Daoy (cell line): ENCODE measurements around the gene BAZ1B. TPM values are rescaled to one million over a fixed set of nuclear protein-coding genes. Genes with fewer than 3 reads are reported as not detected.
"Not testable (repeated sequence)": the region's sequence is repeated elsewhere in the genome, so short reads cannot be mapped to it uniquely, and the experiment has no call there.

Source experiments
- DNase-seq: peaks from one replicate; pipeline ENCODE4 v3.0.0-alpha.2; 2015; ENCODE audit warnings: low read depth
- total RNA-seq: library from RNA; depleted of rRNA; stranded (reverse); fragments of >200 nt; shearing (Covaris generic); gene quantifications from 2 replicates; pipeline ENCODE4 v1.2.3, GENCODE V29; 2014

BAZ1B gene
- total RNA-seq, 1 experiment from 2014 or later = 133 TPM

DNA sequence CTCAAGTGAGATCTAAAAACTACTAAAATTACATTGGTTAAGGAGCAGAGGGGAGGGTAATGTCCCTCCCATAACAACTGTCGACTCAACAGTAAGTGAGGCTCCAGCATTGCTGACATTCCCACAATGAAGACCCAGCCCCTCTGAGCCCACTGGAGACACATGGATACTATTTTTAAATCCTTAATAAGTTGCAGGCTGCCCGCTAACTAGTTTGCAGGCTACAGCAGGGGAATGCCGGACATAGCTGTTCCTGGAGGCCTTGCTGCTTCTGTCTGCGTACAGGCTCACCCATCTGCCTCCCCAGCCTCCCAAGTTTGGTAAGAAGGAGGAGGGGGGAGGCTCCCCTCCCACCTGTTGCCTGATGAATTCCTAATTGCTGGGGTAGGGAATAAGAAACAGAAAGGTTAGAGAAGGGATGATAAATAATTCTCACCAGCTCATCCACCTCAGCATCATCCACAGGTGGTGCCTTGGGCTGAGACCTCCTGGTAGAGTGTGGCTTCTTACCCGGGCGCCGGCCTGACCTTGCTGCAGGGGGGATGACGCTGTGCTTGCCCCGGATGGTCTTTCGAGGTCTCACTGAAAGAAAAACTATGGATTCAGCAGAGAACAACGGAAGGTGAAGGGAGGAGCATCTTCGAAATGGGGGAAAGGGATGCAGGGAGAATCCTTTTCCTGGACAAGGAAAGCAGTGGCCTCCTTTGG lies 78.4 kb downstream of the BAZ1B start:
- DNase-seq = no peak

GRCh38 chr7:73442903-73443500 lies 79.1 kb downstream of the BAZ1B start:
- DNase-seq = peak; percentile 31

- DNase-seq = no peak
Observed at GRCh38 chr7:73442222-73442902, 79.7 kb downstream of the BAZ1B start.

DNA sequence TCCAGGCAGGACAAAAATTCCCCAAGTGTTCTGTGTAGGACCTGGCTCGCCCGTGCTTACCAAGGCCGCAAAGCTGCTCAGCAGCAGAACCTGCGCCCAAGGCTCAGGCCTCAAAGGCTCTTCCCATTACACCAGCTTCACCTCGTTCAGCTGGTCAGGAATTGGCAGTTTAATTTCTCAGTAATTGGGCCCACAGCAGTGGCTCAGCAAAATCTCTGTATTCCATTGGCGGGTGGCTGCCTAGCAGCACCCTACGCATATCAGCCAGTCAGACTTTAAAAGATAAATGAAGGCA lies 82.7 kb downstream of the BAZ1B start:
- DNase-seq = no peak

- DNase-seq = no peak
Observed at GRCh38 chr7:73438547-73439409, 83.3 kb downstream of the BAZ1B start.

GRCh38 chr7:73437621-73438416 lies 84.3 kb downstream of the BAZ1B start:
- peak; percentile 33 for DNase-seq

DNA sequence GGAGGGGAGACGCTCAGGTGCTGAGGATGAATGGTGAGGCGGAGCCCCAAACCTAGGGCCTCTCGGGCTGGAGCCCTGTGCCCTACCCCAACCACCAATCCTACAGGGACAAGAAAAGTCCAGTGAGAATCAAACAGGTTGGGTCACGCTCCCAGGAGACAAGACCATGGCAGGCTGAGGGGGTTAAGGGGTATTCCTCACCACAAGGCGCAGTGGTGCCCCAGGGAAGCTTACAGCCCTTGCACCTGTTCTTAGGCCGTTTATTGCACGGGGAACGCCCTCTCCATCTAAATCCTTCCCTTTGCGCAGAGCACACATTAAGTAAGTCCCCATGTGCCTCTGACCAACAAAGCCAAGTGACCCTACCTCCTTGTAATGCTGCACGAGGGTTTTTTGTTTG lies 85.0 kb downstream of the BAZ1B start:
- DNase-seq = no peak

GRCh38 chr7:73436031-73436929 lies 85.8 kb downstream of the BAZ1B start:
- DNase-seq = peak; percentile 64

DNA sequence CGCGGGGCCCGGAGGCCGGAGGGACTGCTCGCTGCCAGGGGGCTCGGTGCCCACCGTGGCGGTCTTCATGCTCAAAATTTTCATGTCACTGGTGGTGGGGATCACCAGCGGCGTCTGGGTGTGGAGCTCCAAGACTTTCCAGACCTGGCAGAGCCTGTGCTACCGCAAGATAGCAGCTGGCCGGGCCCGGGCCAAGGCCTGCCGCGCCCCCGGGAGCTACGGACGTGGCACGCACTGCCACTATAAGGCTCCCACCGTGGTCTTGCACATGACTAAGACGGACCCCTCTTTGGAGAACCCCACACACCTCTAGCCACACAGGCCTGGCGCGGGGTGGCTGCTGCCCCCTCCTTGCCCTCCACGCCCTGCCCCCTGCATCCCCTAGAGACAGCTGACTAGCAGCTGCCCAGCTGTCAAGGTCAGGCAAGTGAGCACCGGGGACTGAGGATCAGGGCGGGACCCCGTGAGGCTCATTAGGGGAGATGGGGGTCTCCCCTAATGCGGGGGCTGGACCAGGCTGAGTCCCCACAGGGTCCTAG lies 86.6 kb downstream of the BAZ1B start:
- DNase-seq = no peak

DNA sequence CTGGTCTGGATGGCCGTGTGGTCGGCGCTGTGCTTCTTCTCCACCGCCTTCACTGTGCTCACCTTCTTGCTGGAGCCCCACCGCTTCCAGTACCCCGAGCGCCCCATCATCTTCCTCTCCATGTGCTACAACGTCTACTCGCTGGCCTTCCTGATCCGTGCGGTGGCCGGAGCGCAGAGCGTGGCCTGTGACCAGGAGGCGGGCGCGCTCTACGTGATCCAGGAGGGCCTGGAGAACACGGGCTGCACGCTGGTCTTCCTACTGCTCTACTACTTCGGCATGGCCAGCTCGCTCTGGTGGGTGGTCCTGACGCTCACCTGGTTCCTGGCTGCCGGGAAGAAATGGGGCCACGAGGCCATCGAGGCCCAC lies 87.4 kb downstream of the BAZ1B start:
- no peak for DNase-seq

DNA sequence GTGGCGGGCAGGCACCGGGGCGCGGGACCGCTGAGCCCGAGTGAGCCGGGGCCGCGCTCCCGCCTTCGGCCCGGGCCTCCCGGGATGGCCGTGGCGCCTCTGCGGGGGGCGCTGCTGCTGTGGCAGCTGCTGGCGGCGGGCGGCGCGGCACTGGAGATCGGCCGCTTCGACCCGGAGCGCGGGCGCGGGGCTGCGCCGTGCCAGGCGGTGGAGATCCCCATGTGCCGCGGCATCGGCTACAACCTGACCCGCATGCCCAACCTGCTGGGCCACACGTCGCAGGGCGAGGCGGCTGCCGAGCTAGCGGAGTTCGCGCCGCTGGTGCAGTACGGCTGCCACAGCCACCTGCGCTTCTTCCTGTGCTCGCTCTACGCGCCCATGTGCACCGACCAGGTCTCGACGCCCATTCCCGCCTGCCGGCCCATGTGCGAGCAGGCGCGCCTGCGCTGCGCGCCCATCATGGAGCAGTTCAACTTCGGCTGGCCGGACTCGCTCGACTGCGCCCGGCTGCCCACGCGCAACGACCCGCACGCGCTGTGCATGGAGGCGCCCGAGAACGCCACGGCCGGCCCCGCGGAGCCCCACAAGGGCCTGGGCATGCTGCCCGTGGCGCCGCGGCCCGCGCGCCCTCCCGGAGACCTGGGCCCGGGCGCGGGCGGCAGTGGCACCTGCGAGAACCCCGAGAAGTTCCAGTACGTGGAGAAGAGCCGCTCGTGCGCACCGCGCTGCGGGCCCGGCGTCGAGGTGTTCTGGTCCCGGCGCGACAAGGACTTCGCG lies 88.0 kb downstream of the BAZ1B start:
- DNase-seq = no peak

GRCh38 chr7:73432676-73433075 lies 89.4 kb downstream of the BAZ1B start:
- DNase-seq = no peak

DNA sequence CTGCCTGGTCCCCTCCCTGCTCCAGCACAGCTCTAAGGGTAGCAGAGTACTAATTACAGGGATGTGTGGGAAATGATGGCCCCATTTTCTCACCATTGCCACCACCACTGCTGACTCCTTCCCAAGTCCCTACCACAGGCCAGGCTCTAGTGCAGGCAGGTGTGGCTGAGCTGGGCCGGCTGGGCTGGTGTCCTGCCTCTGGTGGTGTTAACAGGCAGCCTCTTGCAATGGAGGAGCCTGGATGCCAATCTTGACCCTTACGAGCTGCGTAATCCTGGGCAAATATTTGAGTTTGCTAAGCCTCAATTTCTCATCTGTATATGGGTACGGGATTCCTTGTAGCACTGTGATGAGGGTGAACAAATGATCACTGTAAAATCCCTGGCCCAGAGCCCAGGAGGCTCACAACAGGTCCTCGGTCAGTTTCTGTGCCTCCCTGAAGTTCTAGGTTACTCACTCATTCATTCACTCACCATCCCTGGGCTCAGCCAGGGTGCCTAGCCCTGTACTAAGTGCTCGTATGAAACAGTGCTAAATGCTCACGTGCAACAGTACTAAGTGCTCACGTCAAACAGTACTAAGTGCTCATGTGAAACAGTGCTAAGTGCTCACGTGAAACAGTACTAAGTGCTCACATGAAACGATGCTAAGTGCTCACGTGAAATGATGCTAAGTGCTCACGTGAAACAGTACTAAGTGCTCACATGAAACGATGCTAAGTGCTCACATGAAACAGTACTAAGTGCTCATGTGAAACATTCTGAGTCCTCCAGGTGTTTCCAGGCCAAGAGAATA lies 90.9 kb downstream of the BAZ1B start:
- DNase-seq = peak; percentile 29

GRCh38 chr7:73430540-73430939 lies 91.6 kb downstream of the BAZ1B start:
- DNase-seq = not testable (repeated sequence)

GRCh38 chr7:73429622-73430505 lies 92.2 kb downstream of the BAZ1B start:
- DNase-seq = peak; percentile 48

GRCh38 chr7:73429215-73429614 lies 92.9 kb downstream of the BAZ1B start:
- DNase-seq = peak; percentile 68
